ENCODE measurements around the gene PAX1. TPM values are rescaled to one million over a fixed set of nuclear protein-coding genes. Genes with fewer than 3 reads are reported as not detected.

Gene PAX1
- total and polyA plus RNA-seq, 12 donors = not detected

DNA sequence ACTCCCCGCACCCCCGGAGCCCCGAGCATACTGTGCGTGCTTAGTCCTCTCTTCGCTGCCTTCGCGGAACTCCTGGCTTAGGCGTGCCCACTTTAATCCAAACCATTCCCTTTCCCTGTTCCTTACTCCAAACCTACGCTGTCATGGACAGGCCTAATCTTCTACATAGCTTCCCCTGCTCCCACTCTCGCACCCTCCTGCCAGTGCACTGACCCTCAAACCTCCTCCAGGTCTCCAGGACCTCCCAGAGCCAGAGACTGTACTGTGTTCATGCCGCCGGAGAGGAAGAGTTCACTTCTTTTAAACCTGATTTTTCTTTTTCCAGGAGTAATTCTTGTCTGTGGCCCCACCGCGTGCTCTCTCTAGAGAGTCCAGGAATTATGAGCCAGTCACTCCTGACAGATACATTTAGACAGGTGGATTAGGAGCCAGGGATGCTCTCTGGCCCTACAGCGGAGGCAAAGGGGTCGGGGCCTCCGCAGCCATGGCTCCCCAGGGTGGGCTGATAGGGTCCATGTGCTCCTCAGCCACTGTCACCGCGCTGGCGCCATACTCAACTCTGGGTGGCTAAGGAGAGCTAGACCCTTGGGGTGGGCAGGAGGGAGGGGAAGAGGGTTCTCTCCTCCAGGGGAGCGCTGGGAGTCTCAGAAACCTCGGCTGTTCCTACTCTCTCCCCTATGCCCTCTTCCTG, 1.6 kb upstream of the PAX1 start:
- no peak overlapping the region for H3K4me3 ChIP-seq
- DNase-seq = no peak
- TF ChIP-seq, protein P1, sequence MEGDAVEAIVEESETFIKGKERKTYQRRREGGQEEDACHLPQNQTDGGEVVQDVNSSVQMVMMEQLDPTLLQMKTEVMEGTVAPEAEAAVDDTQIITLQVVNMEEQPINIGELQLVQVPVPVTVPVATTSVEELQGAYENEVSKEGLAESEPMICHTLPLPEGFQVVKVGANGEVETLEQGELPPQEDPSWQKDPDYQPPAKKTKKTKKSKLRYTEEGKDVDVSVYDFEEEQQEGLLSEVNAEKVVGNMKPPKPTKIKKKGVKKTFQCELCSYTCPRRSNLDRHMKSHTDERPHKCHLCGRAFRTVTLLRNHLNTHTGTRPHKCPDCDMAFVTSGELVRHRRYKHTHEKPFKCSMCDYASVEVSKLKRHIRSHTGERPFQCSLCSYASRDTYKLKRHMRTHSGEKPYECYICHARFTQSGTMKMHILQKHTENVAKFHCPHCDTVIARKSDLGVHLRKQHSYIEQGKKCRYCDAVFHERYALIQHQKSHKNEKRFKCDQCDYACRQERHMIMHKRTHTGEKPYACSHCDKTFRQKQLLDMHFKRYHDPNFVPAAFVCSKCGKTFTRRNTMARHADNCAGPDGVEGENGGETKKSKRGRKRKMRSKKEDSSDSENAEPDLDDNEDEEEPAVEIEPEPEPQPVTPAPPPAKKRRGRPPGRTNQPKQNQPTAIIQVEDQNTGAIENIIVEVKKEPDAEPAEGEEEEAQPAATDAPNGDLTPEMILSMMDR (IDR thresholded peaks at IDR 0.05) = no peak
- 4 to 6% methylated on average over 22 of the region's 22 CpGs for WGBS, 2 donors
- no peak for ATAC-seq
- intact Hi-C loops (cut with DNase I) = no loop called here
- H3K36me3 ChIP-seq = no peaks in the 10 kb centered on the region
- no peaks in the 10 kb centered on the region for H3K9me3 ChIP-seq
- peaks cover 54 to 100% (median 99%) of the 10 kb centered on the region in 7 donors for H3K27me3 ChIP-seq
- no peak overlapping the region for H3K27ac ChIP-seq
- H3K4me1 ChIP-seq = peaks cover 0 to 21% (median 12%) of the 10 kb centered on the region in 9 donors

DNA sequence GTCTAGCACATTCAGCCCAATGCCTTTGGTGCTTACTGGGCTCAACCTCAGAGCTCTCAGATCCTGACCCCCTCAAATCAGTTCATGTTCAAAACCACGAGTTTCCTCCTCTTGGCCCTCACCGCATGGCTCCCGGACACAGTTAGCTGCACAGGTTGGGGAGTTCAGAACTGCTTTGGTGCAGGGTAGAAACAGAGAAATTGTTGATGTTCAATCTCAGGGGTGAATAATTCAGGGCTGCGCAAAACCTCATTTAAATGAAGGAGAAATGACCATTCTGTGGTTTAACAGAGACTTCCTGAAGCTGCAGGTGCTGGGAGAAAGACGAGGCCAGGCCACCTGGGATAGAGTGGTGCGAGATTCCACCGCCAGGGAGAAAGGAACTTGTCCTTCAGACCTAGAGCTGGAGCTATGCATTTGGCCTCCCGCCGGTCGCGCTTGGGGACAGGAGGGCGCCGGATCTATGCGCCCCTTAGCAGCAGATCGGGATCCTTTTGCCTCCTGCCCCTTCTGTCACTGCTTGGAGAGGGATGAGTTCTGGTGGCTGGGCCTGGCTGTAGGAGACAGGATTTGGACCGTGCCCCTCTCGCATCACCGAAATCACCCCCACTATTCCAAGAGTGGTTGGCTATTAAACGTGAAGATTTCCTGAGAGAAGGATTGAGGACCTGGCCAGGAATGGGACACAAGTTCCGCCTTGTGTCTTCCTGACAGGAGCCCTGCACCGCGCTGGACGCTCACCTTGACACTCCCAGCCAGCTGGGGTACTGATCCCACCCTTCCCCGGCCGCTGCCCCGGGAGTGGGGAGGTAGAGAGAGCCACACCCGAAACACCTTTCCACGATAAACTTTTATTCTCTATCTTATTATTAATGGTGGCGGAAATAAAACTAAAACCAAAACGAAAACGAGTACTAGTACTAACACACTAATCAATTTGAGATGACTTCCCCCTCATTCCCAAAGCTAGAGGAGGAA, 767 bp upstream of the PAX1 start:
- ATAC-seq (no peak), DNase-seq (no peak)
- intact Hi-C loops (cut with DNase I) = no loop called here
- TF ChIP-seq, protein P1 (IDR thresholded peaks at IDR 0.05) = no peak
- H3K9me3 ChIP-seq = no peaks in the 10 kb centered on the region
- H3K27ac ChIP-seq = no peak overlapping the region
- no peaks in the 10 kb centered on the region for H3K36me3 ChIP-seq
- WGBS, 2 donors = 2 to 4% methylated on average over 31 of the region's 31 CpGs
- H3K27me3 ChIP-seq = peaks cover 54 to 100% (median 99%) of the 10 kb centered on the region in 7 donors
- peaks cover 0 to 21% (median 12%) of the 10 kb centered on the region in 9 donors for H3K4me1 ChIP-seq
- H3K4me3 ChIP-seq = no peak overlapping the region

DNA sequence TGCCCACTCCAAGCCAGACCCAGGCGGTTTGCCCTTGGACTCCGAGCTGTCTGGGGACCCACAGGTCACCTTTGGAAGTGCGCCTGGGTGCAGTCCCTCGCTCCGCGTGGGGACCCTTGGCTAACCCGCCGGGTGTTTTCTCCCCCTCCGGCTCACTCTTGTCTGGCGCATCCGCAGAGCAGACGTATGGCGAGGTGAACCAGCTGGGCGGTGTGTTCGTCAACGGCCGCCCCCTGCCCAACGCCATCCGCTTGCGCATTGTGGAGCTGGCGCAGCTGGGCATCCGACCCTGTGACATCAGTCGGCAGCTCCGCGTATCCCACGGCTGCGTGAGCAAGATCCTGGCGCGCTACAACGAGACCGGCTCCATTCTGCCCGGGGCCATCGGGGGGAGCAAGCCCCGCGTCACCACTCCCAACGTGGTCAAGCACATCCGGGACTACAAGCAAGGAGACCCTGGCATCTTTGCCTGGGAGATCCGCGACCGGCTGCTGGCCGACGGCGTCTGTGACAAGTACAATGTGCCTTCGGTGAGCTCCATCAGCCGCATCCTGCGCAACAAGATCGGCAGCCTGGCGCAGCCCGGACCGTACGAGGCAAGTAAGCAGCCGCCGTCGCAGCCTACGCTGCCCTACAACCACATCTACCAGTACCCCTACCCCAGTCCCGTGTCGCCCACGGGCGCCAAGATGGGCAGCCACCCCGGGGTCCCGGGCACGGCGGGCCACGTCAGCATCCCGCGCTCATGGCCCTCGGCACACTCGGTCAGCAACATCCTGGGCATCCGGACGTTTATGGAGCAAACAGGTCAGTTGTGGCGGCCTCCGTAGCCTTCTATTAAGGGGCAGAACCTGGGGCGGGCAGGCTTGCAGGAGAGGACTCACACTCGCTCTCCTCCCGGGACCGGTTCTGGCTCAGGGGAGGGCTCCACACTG, 1.1 kb downstream of the PAX1 start:
- H3K4me1 ChIP-seq = peaks cover 0 to 21% (median 12%) of the 10 kb centered on the region in 9 donors
- H3K9me3 ChIP-seq = no peaks in the 10 kb centered on the region
- no peaks in the 10 kb centered on the region for H3K36me3 ChIP-seq
- H3K27me3 ChIP-seq = peaks cover 48 to 100% (median 97%) of the 10 kb centered on the region in 7 donors
- TF ChIP-seq, protein P1 (IDR thresholded peaks at IDR 0.05) = no peak
- no peak for ATAC-seq
- H3K27ac ChIP-seq = no peak overlapping the region
- H3K4me3 ChIP-seq = no peak overlapping the region
- intact Hi-C loops (cut with DNase I) = no loop called here
- 1 to 3% methylated on average over 76 of the region's 76 CpGs for WGBS, 2 donors
- DNase-seq = no peak
